Body of pancreas (tissue), 4 donors: ENCODE measurements around the gene CDK13. TPM values are rescaled to one million over a fixed set of nuclear protein-coding genes. Genes with fewer than 3 reads are reported as not detected.

Experiments
- ATAC-seq: fragments of 150-250 bp; one replicate; pipeline ENCODE4 v1.9.1; 2016
- DNase-seq, 4 donors: peaks; one replicate each; pipeline ENCODE4 v3.0.0-alpha.2; 2019
- H3K27ac ChIP-seq, 4 donors: fragments of 200-600 bp; sonication (generic); 1 replicate in 3 of 4; 2 replicates in 1 of 4; pipeline versions ENCODE4 v1.5.1 to v1.6.1; 2016 to 2019; ENCODE audit warnings: mild to moderate bottlenecking in 1 of 4, mixed read lengths in 1 of 4, moderate library complexity in 1 of 4
- H3K27me3 ChIP-seq, 2 donors: fragments of 200-600 bp; sonication (generic); one replicate each; pipeline ENCODE4 v1.6.0; 2016; ENCODE audit warnings: mild to moderate bottlenecking in 1 of 2
- H3K36me3 ChIP-seq, 2 donors: fragments of 200-600 bp; sonication (generic); replicated peaks in 1 of 2; 2 replicates each; pipeline ENCODE4 v1.5.1; 2016; ENCODE audit warnings: low read depth in 2 of 2; ENCODE audit not compliant: insufficient read depth in 1 of 2
- H3K4me1 ChIP-seq: fragments of 200-600 bp; sonication (generic); one replicate; pipeline ENCODE4 v1.6.0; 2016
- H3K4me3 ChIP-seq, 2 donors: fragments of 200-600 bp; sonication (generic); 1 replicate in 1 of 2; 2 replicates in 1 of 2; pipeline ENCODE4 v1.5.1; 2016 to 2019
- H3K9me3 ChIP-seq, 3 donors: fragments of 200-600 bp; sonication (generic); 1 replicate in 2 of 3; 2 replicates in 1 of 3; pipeline ENCODE4 v1.5.1; 2016
- POLR2A ChIP-seq, 3 donors: fragments of 450-650 bp; IDR thresholded peaks; one replicate each; pipeline ENCODE4 v1.6.1; 2016; ENCODE audit warnings: antibody characterized with exemption in 3 of 3, mild to moderate bottlenecking in 2 of 3
- WGBS, 2 donors: methylation state at CpG; one replicate each; pipeline ENCODE4 v1.1.5; 2017; 5-methylcytosine and 5-hydroxymethylcytosine counted together
- intact Hi-C: fragments of 100-400 bp; cut with DNase I; formaldehyde crosslinking; loops from one replicate; pipeline ENCODE4 v1.15.1; 2023
- total RNA-seq, 2 donors: library from RNA; depleted of rRNA; stranded (reverse); fragments of >200 nt; gene quantifications; one replicate each; pipeline ENCODE4 v1.1.0, GENCODE V29; 2016
- TF ChIP-seq, protein P1 (sequence below), 7 experiments: fragments of 450-650 bp in 4 of 7; fragments of 200-600 bp in 3 of 7; sonication (generic) in 3 of 7; IDR thresholded peaks; one replicate each; pipeline ENCODE4 v1.5.1; 2016 to 2019; ENCODE audit warnings: antibody characterized with exemption in 7 of 7

Gene CDK13
- total RNA-seq, 2 donors from 2014 or later: 73.2 to 97.6 TPM

DNA sequence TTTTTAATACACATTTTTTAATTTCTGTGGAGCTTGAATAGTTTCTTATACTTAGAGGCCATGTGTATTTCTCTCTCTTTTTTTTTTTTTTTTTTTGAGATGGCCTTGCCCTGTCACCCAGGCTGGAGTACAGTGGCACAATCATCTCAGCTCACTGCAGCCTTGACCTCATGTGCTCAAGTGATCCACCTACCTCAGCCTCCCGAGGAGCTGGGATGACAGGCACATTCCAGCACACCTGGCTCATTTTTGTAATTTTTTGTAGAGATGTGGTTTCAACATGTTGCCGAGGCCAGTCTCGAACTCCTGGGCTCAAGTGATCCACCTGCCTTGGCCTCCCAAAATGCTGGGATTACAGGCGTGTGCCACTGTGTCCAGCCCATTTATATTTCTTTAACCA, 64.3 kb downstream of the CDK13 start:
- Histone ChIP-seq H3K36me3 (peaks cover 0 to 2% of the 10 kb centered on the region in 2 donors), H3K4me3 (no peak overlapping the region), H3K27ac (no peak overlapping the region), H3K4me1 (peaks cover 12% of the 10 kb centered on the region), H3K9me3 (no peaks in the 10 kb centered on the region), H3K27me3 (no peaks in the 10 kb centered on the region)
- TF ChIP-seq, protein P1, sequence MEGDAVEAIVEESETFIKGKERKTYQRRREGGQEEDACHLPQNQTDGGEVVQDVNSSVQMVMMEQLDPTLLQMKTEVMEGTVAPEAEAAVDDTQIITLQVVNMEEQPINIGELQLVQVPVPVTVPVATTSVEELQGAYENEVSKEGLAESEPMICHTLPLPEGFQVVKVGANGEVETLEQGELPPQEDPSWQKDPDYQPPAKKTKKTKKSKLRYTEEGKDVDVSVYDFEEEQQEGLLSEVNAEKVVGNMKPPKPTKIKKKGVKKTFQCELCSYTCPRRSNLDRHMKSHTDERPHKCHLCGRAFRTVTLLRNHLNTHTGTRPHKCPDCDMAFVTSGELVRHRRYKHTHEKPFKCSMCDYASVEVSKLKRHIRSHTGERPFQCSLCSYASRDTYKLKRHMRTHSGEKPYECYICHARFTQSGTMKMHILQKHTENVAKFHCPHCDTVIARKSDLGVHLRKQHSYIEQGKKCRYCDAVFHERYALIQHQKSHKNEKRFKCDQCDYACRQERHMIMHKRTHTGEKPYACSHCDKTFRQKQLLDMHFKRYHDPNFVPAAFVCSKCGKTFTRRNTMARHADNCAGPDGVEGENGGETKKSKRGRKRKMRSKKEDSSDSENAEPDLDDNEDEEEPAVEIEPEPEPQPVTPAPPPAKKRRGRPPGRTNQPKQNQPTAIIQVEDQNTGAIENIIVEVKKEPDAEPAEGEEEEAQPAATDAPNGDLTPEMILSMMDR (IDR thresholded peaks at IDR 0.05): no peak
- no peak for TF ChIP-seq POLR2A (IDR thresholded peaks at IDR 0.05)
- WGBS, 2 donors: 70 to 72% methylated on average over 4 of the region's 4 CpGs
- intact Hi-C loops: no loop called here
- DNase-seq (no peak), ATAC-seq (no peak)

DNA sequence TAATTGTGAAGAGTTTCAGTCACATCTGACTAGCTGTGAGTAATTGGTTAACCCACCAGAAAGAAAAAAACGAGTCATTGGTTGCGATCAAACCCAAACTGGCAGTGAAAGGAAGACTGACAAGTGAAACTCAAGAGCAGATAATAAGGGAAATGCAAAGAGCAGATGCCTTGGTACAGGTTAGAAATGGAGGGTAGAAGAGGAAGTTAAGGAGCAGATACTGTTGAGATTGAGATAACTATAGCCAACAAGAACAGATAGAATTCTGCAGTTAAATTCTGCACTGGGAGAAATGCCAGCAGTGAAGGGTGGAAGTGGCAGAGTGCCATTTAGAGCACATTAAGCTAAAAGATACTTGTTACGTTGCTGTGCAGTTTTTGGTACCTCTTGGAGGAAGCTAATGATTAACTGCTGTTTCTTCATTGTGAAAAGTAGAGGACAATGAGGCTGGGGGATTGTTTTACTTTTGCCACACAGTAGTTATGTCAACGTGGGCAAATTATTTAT, 65.8 kb downstream of the CDK13 start:
- H3K36me3 ChIP-seq: peaks cover 0 to 2% of the 10 kb centered on the region in 2 donors
- intact Hi-C loops: no loop called here
- H3K4me3 ChIP-seq: no peak overlapping the region
- no peaks in the 10 kb centered on the region for H3K27me3 ChIP-seq
- peak overlapping the region in 3 of 4 donors; percentile 2 to 20 (median 2) for H3K27ac ChIP-seq
- WGBS, 2 donors: 13 to 17% methylated on average over 4 of the region's 4 CpGs
- H3K4me1 ChIP-seq: peaks cover 16% of the 10 kb centered on the region
- ATAC-seq (no peak), DNase-seq (peak; percentile 26 to 52 (median 30))
- TF ChIP-seq, protein P1 (IDR thresholded peaks at IDR 0.05): no peak
- TF ChIP-seq POLR2A (IDR thresholded peaks at IDR 0.05): no peak
- no peaks in the 10 kb centered on the region for H3K9me3 ChIP-seq

DNA sequence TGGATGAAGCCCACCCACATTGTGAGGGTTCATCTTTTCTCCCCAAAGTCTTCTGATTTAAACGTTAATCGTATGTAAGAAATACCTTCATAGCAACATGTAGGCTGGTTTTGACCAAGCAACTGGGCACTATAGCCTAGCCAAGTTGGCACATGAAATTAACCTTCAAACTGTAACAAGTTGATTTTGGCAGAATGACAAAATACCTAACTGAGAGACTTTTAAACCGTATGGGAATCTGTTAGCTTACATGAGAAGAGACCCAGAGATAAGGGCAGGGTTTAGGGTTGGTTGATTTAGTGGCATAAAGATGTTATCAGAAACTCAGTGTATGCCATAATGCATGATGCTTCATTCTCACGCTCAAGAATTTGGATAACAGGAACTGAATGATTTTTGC, 69.5 kb downstream of the CDK13 start:
- ATAC-seq (peak; percentile 40), DNase-seq (peak in 1 of 4 donors; percentile 15)
- Histone ChIP-seq H3K36me3 (peaks cover 0 to 2% of the 10 kb centered on the region in 2 donors), H3K4me1 (peaks cover 21% of the 10 kb centered on the region), H3K4me3 (no peak overlapping the region), H3K27ac (no peak overlapping the region), H3K27me3 (no peaks in the 10 kb centered on the region), H3K9me3 (no peaks in the 10 kb centered on the region)
- WGBS, 2 donors: 53 to 56% methylated on average over 4 of the region's 4 CpGs
- intact Hi-C loops: no loop called here
- TF ChIP-seq, protein P1 (IDR thresholded peaks at IDR 0.05): no peak
- no peak for TF ChIP-seq POLR2A (IDR thresholded peaks at IDR 0.05)

DNA sequence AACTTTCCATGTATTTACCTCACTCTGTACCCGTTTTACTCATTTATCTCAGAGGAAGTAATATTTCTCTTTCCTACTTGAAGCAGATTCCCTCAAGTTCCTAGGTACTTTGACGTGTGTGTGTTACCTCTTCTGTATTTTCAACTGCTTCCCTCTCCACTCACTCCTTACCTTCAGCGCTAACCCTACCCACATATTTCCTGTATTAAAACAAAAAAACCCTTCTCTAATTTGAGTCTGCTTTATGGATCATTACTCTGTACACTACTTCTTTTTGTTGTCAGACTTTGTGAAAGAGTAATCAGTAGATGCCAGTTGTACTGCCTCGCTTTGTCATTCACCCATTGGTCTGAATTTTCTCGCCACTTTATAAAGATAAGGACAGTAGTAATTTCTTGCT, 74.0 kb downstream of the CDK13 start:
- 80 to 88% methylated on average over 5 of the region's 5 CpGs for WGBS, 2 donors
- no peaks in the 10 kb centered on the region for H3K27me3 ChIP-seq
- H3K9me3 ChIP-seq: no peaks in the 10 kb centered on the region
- TF ChIP-seq POLR2A (IDR thresholded peaks at IDR 0.05): no peak
- TF ChIP-seq, protein P1 (IDR thresholded peaks at IDR 0.05): no peak
- H3K27ac ChIP-seq: no peak overlapping the region
- no peak for DNase-seq
- no peaks in the 10 kb centered on the region for H3K36me3 ChIP-seq
- ATAC-seq: no peak
- no peak overlapping the region for H3K4me3 ChIP-seq
- H3K4me1 ChIP-seq: peaks cover 12% of the 10 kb centered on the region
- intact Hi-C loops: no loop called here

DNA sequence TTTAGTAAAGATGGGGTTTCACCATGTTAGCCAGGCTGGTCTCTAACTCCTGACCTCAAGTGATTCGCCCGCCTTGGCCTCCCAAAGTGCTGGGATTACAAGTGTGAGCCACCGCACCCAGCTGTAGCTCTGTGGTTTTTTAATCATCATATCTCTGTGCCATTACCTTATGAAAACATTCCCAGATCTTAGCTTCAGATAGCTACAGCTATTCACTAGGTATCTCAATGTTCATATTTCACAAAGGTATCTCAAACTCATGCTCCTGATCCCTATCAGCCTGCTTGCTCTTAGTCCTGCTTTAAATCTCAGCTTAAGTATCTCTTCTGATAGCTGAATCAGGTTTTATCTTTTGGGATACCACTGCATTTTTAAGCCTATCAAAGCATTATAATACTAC, 74.8 kb downstream of the CDK13 start:
- WGBS, 2 donors: 87 to 100% methylated on average over 3 of the region's 3 CpGs
- TF ChIP-seq, protein P1 (IDR thresholded peaks at IDR 0.05): no peak
- TF ChIP-seq POLR2A (IDR thresholded peaks at IDR 0.05): no peak
- H3K27ac ChIP-seq: no peak overlapping the region
- ATAC-seq (no peak), DNase-seq (no peak)
- no peaks in the 10 kb centered on the region for H3K36me3 ChIP-seq
- intact Hi-C loops: no loop called here
- no peaks in the 10 kb centered on the region for H3K9me3 ChIP-seq
- no peaks in the 10 kb centered on the region for H3K27me3 ChIP-seq
- no peak overlapping the region for H3K4me3 ChIP-seq
- peaks cover 5% of the 10 kb centered on the region for H3K4me1 ChIP-seq
